GM12801 (cell line): ENCODE data around the gene UTY.

ENCODE experiments used
- TF ChIP-seq, protein P1 (sequence below): IDR thresholded peaks from one replicate; pipeline ENCODE4 v1.5.1; 2011; ENCODE audit warnings: control low read depth; ENCODE audit not compliant: insufficient read length; ENCODE audit errors: extremely low read depth

The UTY gene

GRCh38 chrY:13435968-13436937 is 43.6 kb downstream of the UTY start:
- TF ChIP-seq, protein P1, sequence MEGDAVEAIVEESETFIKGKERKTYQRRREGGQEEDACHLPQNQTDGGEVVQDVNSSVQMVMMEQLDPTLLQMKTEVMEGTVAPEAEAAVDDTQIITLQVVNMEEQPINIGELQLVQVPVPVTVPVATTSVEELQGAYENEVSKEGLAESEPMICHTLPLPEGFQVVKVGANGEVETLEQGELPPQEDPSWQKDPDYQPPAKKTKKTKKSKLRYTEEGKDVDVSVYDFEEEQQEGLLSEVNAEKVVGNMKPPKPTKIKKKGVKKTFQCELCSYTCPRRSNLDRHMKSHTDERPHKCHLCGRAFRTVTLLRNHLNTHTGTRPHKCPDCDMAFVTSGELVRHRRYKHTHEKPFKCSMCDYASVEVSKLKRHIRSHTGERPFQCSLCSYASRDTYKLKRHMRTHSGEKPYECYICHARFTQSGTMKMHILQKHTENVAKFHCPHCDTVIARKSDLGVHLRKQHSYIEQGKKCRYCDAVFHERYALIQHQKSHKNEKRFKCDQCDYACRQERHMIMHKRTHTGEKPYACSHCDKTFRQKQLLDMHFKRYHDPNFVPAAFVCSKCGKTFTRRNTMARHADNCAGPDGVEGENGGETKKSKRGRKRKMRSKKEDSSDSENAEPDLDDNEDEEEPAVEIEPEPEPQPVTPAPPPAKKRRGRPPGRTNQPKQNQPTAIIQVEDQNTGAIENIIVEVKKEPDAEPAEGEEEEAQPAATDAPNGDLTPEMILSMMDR, result no peak

GRCh38 chrY:13435206-13435967 is 44.4 kb downstream of the UTY start:
- TF ChIP-seq, protein P1, result no peak

- TF ChIP-seq, protein P1, result no peak
Observed at GRCh38 chrY:13432293-13433025, 47.4 kb downstream of the UTY start.

GRCh38 chrY:13429551-13429950 is 50.3 kb downstream of the UTY start:
- TF ChIP-seq, protein P1, result no peak

DNA sequence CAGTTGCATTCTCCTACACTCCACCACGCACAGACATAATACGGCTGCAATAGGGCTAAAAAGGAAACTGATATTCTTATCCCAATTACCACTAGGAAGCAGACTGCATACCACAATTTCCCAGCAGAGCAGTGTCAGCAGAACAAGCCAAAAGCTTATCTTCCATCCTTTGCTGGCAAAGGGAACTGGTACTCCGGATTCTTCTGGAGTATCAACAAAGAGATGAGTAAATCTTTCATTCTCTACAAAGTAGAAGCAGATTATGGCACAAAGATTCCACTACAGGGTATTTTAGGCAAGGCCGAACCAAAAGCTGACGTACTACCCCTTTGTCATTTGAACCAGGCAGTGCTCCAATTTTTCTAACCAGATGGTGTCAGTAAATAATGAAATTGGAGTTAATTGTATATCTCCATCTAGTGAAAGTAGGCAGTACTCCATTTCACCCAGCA is 56.5 kb downstream of the UTY start:
- TF ChIP-seq, protein P1, result no peak

- TF ChIP-seq, protein P1, result no peak
Observed at GRCh38 chrY:13416869-13417661, 62.8 kb downstream of the UTY start.
